ENCODE results near the gene KCNAB1.

DNA sequence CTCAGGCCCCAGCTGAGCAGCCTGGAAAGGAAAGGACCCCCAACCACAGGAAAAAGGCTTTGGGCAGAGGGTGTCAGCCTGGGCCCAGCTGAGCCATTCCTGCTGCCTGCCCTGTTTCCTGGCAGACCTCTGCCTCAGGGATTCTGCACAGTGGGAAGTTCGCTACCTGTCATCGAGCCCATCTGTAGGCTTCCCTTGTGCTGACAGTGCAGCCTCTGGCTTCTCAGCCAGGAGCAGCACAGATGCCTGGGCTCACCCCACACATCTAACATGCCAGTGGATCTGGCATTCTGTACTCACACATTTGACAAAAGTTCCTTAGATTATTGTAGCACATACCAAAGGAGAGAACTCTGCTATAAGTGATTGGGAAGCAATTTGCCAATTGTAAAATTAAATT, 232.3 kb downstream of the KCNAB1 start:
- TF ChIP-seq, protein P1, sequence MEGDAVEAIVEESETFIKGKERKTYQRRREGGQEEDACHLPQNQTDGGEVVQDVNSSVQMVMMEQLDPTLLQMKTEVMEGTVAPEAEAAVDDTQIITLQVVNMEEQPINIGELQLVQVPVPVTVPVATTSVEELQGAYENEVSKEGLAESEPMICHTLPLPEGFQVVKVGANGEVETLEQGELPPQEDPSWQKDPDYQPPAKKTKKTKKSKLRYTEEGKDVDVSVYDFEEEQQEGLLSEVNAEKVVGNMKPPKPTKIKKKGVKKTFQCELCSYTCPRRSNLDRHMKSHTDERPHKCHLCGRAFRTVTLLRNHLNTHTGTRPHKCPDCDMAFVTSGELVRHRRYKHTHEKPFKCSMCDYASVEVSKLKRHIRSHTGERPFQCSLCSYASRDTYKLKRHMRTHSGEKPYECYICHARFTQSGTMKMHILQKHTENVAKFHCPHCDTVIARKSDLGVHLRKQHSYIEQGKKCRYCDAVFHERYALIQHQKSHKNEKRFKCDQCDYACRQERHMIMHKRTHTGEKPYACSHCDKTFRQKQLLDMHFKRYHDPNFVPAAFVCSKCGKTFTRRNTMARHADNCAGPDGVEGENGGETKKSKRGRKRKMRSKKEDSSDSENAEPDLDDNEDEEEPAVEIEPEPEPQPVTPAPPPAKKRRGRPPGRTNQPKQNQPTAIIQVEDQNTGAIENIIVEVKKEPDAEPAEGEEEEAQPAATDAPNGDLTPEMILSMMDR (IDR thresholded peaks at IDR 0.05): no peak
- TF ChIP-seq EZH2 (IDR thresholded peaks at IDR 0.05; ENCODE audit: borderline replicate concordance, insufficient read depth, low read depth, low read length, poor library complexity, severe bottlenecking): no peak

All from B cell (primary cell).